Islet of Langerhans (tissue), 1 donor: ENCODE data around the gene GBA2.

ENCODE experiments used
- FAIRE-seq: peaks from one replicate; lab custom pipeline; 2011; peaks lifted over from hg19 to GRCh38; lab: Jason Lieb, UNC

The GBA2 gene

GRCh38 chr9:35737143-35737542, 11.9 kb downstream of the GBA2 start:
- FAIRE-seq: no peak

GRCh38 chr9:35736201-35736633, 12.8 kb downstream of the GBA2 start:
- FAIRE-seq: no peak

GRCh38 chr9:35734096-35734495, 14.9 kb downstream of the GBA2 start:
- FAIRE-seq: no peak

- FAIRE-seq: no peak
Observed at GRCh38 chr9:35732800-35733541, 16.1 kb downstream of the GBA2 start.

GRCh38 chr9:35732185-35732799, 16.7 kb downstream of the GBA2 start, which contains the start of the genes CREB3 and TLN1:
Gene CREB3 (plus strand): TSS chr9:35732666. CDS start chr9:35732773, 107 bp downstream.
Gene TLN1 (minus strand): TSS chr9:35732195. CDS start chr9:35725694, 6,501 bp downstream.
- no peak for FAIRE-seq

- no peak for FAIRE-seq
Observed at GRCh38 chr9:35731415-35732184, 17.4 kb downstream of the GBA2 start.

GRCh38 chr9:35730486-35730854, 18.6 kb downstream of the GBA2 start:
- no peak for FAIRE-seq

GRCh38 chr9:35729700-35730485, 19.1 kb downstream of the GBA2 start:
- FAIRE-seq: no peak

- FAIRE-seq: no peak
Observed at GRCh38 chr9:35729101-35729500, 19.9 kb downstream of the GBA2 start.

- no peak for FAIRE-seq
Observed at GRCh38 chr9:35728041-35728971, 20.7 kb downstream of the GBA2 start.

- FAIRE-seq: no peak
Observed at GRCh38 chr9:35727676-35728040, 21.4 kb downstream of the GBA2 start.

- FAIRE-seq: no peak
Observed at GRCh38 chr9:35726931-35727330, 22.1 kb downstream of the GBA2 start.

- no peak for FAIRE-seq
Observed at GRCh38 chr9:35725362-35725761, 23.7 kb downstream of the GBA2 start.

- no peak for FAIRE-seq
Observed at GRCh38 chr9:35723908-35724307, 25.1 kb downstream of the GBA2 start.

GRCh38 chr9:35723426-35723825, 25.6 kb downstream of the GBA2 start:
- FAIRE-seq: no peak

- FAIRE-seq: no peak
Observed at GRCh38 chr9:35719546-35719945, 29.5 kb downstream of the GBA2 start.

GRCh38 chr9:35718721-35719511, 30.1 kb downstream of the GBA2 start:
- FAIRE-seq: no peak

GRCh38 chr9:35717132-35717870, 31.7 kb downstream of the GBA2 start:
- FAIRE-seq: no peak

- no peak for FAIRE-seq
Observed at GRCh38 chr9:35716230-35716629, 32.8 kb downstream of the GBA2 start.
